ENCODE results near the gene TTLL12. TPM values are rescaled to one million over a fixed set of nuclear protein-coding genes. Genes with fewer than 3 reads are reported as not detected.

Gene TTLL12
- total and polyA plus RNA-seq, 2 of the 8 experiments (the other 6 are each of a cell fraction or from before 2014, with no cell fraction given), result 101 to 124 TPM

GRCh38 chr22:43205748-43206508 lies 19.0 kb upstream of the TTLL12 start:
- H2BK12ac ChIP-seq (ENCODE audit: low read depth, low read length), result no peak overlapping the region
- no peak overlapping the region for H3K4ac ChIP-seq (replicated peaks; ENCODE audit: insufficient read length, low read depth, low read length)
- no peak overlapping the region for H4K91ac ChIP-seq (replicated peaks; ENCODE audit: insufficient read length, low read length)
- H2AFZ ChIP-seq (ENCODE audit: low read length), result no peak overlapping the region
- POLR2A ChIA-PET (ENCODE audit: partially characterized antibody), result no interaction called here
- peaks cover 2 to 11% (median 4%) of the 10 kb centered on the region in 4 experiments; a peak in 6 of 7 replicates for H3K4me1 ChIP-seq (replicated peaks in 1 of 4; ENCODE audit: control insufficient read depth in 3 of 4, insufficient read depth in 4 of 4, low read length in 3 of 4)
- H3K79me2 ChIP-seq (ENCODE audit: control insufficient read depth in 1 of 2, insufficient read depth in 2 of 2, low read length in 2 of 2), result no peaks in the 10 kb centered on the region
- FAIRE-seq (no peak), DNase-seq (ENCODE audit: low read depth in 1 of 2, low spot score in 2 of 2) (no peak)
- H4K8ac ChIP-seq (ENCODE audit: extremely low read depth, insufficient read depth, low read length), result no peak overlapping the region
- H3K4me2 ChIP-seq (ENCODE audit: insufficient read depth in 1 of 2, low read depth in 2 of 2, low read length in 2 of 2), result no peak overlapping the region
- H3K9ac ChIP-seq (replicated peaks in 1 of 4; ENCODE audit: extremely low read depth in 1 of 4, low read depth in 3 of 4, low read length in 3 of 4), result no peak overlapping the region; a peak in 1 of 7 replicates
- no peaks in the 10 kb centered on the region for H3K79me1 ChIP-seq (ENCODE audit: low read depth, low read length)
- no peak overlapping the region for H4K5ac ChIP-seq (ENCODE audit: insufficient read length, low read depth, low read length)
- H3K56ac ChIP-seq (replicated peaks; ENCODE audit: insufficient read length, low read depth, low read length), result no peak overlapping the region
- no peak overlapping the region for H2AK5ac ChIP-seq (ENCODE audit: low read depth, low read length)
- H3K23me2 ChIP-seq (ENCODE audit: low read depth, low read length), result peaks cover 9% of the 10 kb centered on the region; the same call in 1 of the 2 replicates
- H3K14ac ChIP-seq (ENCODE audit: insufficient read length), result no peak overlapping the region
- H3K27ac ChIP-seq (ENCODE audit: low read depth, low read length), result no peak overlapping the region
- H2BK5ac ChIP-seq (ENCODE audit: low read depth, low read length), result peak overlapping the region; percentile 24; the same call in 1 of the 2 replicates
- no peak overlapping the region for H2BK120ac ChIP-seq (replicated peaks; ENCODE audit: low read depth, low read length)
- no peaks in the 10 kb centered on the region for H3K36me3 ChIP-seq (ENCODE audit: control insufficient read depth in 2 of 4, insufficient read depth in 4 of 4, low read length in 3 of 4)
- WGBS, 2 experiments (ENCODE audit: extremely low coverage in 1 of 2, insufficient coverage in 1 of 2, insufficient read length in 1 of 2, insufficient replicate concordance in 2 of 2, low coverage in 1 of 2, low lambda C conversion rate in 2 of 2, missing lambda C conversion rate in 1 of 2), result 85% methylated on average over 4 of the region's 5 CpGs; no CpG with 5 or more reads in 1 of the 2 experiments
- H3K27me3 ChIP-seq (replicated peaks in 1 of 4; ENCODE audit: control insufficient read depth in 3 of 4, extremely low read depth in 1 of 4, insufficient read depth in 3 of 4, low read length in 3 of 4), result no peaks in the 10 kb centered on the region
- H2BK20ac ChIP-seq (ENCODE audit: low read length), result no peak overlapping the region
- H3K4me3 ChIP-seq (ENCODE audit: extremely low read depth in 1 of 4, insufficient read depth in 2 of 4, low read depth in 3 of 4, low read length in 4 of 4), result no peak overlapping the region
- H4K20me1 ChIP-seq (replicated peaks in 1 of 2; ENCODE audit: control insufficient read depth in 1 of 2, insufficient read depth in 2 of 2, low read length in 2 of 2), result peaks cover 0 to 6% of the 10 kb centered on the region in 2 experiments
- no peak overlapping the region for H3K23ac ChIP-seq (ENCODE audit: insufficient read length)
- no peak overlapping the region for H2BK15ac ChIP-seq (ENCODE audit: low read length)
- no peaks in the 10 kb centered on the region for H3K9me3 ChIP-seq (ENCODE audit: insufficient read depth in 2 of 2, low read depth in 1 of 2, low read length in 1 of 2)
- H3K18ac ChIP-seq (ENCODE audit: extremely low read depth, low read length), result no peak overlapping the region
- CTCF ChIA-PET (ENCODE audit: partially characterized antibody), result interaction anchor here (0.8 to 16.7 kb wide), 4 partner anchors 9 to 64 kb away, joined by 3 to 186 read pairs (median 26); no protein-coding TSS in a partner anchor
- TF ChIP-seq ASH2L (IDR thresholded peaks at IDR 0.05; ENCODE audit: low read length) (no peak), FOSL1 (IDR thresholded peaks at IDR 0.05; ENCODE audit: insufficient read depth, low read depth, low read length) (no peak), TAF1 (IDR thresholded peaks at IDR 0.05; ENCODE audit: low read depth, low read length) (no peak), EP300 (IDR thresholded peaks at IDR 0.05; ENCODE audit: borderline replicate concordance in 1 of 2, low read depth in 2 of 2, low read length in 2 of 2) (no peak)
- TF ChIP-seq, protein P1, sequence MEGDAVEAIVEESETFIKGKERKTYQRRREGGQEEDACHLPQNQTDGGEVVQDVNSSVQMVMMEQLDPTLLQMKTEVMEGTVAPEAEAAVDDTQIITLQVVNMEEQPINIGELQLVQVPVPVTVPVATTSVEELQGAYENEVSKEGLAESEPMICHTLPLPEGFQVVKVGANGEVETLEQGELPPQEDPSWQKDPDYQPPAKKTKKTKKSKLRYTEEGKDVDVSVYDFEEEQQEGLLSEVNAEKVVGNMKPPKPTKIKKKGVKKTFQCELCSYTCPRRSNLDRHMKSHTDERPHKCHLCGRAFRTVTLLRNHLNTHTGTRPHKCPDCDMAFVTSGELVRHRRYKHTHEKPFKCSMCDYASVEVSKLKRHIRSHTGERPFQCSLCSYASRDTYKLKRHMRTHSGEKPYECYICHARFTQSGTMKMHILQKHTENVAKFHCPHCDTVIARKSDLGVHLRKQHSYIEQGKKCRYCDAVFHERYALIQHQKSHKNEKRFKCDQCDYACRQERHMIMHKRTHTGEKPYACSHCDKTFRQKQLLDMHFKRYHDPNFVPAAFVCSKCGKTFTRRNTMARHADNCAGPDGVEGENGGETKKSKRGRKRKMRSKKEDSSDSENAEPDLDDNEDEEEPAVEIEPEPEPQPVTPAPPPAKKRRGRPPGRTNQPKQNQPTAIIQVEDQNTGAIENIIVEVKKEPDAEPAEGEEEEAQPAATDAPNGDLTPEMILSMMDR (IDR thresholded peaks at IDR 0.05; ENCODE audit: control extremely low read depth in 1 of 3, insufficient read depth in 1 of 3, low read depth in 1 of 3, low read length in 3 of 3), result no peak
